NCI-H2029 treated with DMSO at 0.1 percent for 48 hours (cell line): ENCODE results near the gene UGGT1.
"Not testable (repeated sequence)": the region's sequence is repeated elsewhere in the genome, so short reads cannot be mapped to it uniquely, and the experiment has no call there.

Experiments used
- DNase-seq: peaks from one replicate; lab custom pipeline; 2025; lab: John Stamatoyannopoulos, UW

UGGT1 gene

GRCh38 chr2:128174067-128174466 is 83.1 kb downstream of the UGGT1 start:
- not testable (repeated sequence) for DNase-seq

- no peak for DNase-seq
These were observed 86.3 kb downstream of the UGGT1 start for GRCh38 chr2:128177315-128177714.

- no peak for DNase-seq
These were observed 87.2 kb downstream of the UGGT1 start for GRCh38 chr2:128178149-128178649.

GRCh38 chr2:128178650-128179460 is 87.9 kb downstream of the UGGT1 start:
- no peak for DNase-seq

DNA sequence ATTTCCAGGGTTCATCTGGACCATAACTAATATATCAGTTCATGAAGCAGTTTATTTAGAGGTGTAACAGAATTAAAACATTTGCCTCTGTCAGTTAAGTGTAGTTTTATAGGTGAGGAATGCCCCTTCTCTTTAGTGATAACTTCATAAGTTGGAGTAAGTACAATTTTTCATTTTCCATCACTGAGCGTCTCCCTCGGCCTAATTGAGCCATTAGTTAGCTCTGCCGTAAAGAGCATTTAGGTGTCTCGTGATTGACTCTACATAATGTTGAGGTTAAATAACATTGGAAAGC is 88.4 kb downstream of the UGGT1 start:
- no peak for DNase-seq

DNA sequence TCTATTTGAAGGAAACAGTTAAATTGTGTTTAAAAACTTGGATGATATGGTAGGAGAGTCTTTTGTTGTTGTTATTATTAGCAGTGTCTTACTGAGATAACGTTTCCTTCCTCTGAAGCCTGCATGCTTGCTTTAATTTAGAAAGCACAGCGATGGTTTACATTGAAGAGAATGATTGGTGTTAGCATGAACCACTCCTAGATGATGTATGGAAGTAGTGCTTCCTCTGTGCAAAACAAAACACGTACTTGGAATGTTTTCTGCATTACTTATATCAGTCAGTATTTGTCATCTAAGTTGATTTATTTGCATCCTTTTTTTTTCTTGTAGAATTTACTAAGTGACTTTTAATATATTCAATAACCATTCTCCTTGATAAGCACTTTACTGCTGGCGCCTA is 89.0 kb downstream of the UGGT1 start:
- DNase-seq: no peak

GRCh38 chr2:128185576-128185975 is 94.6 kb downstream of the UGGT1 start:
- no peak for DNase-seq

DNA sequence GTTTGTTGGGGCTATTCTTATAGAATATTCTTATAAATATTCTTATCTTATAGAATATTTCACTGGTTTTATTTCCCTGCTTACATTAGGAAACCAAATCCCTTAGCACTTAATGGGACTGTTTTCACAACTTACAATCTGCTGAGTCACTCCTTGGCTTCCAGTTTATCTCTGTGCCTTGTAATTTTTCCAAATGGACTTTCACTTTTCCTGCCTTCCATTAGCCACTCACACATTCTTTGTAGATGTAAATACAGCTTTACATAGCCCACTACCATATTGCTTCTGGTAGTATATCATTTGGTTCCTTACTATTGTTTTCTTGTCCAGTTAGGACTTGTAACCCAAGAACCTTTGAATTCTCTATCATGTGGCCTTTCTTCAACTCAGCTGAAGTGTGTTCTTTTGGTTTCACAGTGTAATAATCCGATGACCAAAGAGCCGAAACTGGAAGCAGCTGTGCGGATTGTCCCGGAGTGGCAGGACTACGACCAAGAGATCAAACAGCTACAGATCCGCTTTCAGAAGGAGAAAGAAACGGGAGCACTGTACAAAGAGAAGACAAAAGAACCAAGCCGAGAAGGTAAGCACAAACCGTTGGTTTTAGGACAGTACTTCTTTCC is 96.1 kb downstream of the UGGT1 start:
- no peak for DNase-seq

DNA sequence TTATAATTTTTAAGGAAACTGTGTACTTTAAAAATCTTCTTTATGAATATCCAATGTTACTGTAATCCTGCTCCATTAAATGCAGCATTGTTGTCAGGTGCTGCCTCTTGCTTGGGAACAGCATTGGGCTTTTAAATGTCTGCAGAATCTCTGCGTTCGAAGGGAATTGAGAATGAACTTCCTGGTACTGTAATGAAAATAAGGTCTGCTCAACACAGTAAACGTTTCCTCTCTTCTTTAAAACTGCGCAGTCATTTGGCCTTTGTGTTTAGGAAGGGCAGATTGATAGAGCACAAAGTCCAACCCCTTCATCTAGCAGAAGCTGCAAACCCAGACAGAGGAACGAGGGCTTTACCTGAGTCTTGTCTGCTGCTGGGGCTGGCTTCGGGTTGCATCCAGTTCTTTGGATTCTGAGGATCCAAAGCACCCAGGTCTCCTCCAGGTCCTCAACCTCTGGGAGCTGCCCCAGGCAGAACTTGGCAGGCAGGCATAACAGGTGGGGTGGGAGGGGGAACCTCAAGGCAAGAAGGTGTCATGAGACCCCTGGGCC is 104.5 kb downstream of the UGGT1 start:
- DNase-seq: no peak

- DNase-seq: no peak
These were observed 105.0 kb downstream of the UGGT1 start for GRCh38 chr2:128196026-128196425.

DNA sequence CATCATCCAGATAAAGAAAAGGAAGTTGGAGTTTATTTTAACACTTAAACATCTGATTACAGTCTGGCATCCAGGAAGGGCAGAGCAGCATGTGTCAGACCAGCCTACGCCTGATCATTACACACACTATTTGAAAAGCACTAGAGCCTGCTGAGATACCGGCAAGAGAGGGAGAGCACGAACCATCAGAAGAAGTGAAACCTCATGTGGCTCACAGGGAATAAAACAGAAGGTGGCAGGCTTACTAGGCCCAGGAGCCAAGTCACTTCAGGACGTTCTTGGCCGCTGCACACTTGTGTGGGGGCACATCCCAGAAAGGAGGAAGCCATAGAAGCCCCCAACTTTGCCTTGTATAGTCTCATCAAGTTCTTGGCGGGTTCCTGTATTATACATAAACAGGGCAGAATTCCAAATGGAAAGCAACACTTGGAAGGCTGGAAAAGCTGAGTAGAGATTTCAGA is 105.5 kb downstream of the UGGT1 start:
- DNase-seq: no peak

DNA sequence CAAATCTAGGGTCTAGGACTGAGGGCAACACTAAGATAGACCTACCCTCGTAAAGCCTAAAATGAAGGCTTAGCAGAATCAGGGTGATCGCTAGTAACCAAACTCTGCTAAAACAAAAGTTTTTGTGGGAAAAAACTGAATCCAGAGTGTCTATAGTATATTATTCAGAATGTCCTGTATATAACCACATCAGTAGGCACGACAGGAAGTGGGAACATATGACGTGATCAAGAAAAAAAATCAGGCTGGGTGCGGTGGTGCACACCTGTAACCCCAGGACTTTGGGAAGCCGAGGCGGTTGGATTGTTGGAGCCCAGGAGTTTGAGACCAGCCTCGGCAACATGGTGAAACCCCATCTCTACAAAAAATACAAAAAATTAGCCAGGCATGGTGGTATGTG is 106.1 kb downstream of the UGGT1 start:
- no peak for DNase-seq

GRCh38 chr2:128198656-128199055 is 107.7 kb downstream of the UGGT1 start:
- DNase-seq: no peak

GRCh38 chr2:128199141-128199540 is 108.1 kb downstream of the UGGT1 start:
- DNase-seq: no peak

DNA sequence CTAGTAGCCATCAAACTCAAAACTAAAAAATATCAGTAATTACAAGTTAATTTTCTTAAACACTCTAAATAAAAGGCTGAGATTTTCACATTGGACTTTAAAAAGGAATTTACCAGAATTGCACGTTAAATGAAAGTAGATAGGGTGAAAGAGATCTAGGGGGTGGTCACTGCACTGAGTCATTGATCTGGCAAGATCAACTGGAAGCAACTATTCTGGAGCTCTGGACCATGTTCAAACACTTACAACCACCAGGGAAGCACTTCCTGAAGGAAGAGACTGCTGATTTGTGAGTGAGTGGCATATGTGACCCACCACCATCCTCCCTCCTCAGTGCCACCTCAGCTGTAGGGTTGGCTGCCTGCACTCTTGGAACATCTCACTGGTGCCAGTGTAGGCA is 111.8 kb downstream of the UGGT1 start:
- DNase-seq: no peak

DNA sequence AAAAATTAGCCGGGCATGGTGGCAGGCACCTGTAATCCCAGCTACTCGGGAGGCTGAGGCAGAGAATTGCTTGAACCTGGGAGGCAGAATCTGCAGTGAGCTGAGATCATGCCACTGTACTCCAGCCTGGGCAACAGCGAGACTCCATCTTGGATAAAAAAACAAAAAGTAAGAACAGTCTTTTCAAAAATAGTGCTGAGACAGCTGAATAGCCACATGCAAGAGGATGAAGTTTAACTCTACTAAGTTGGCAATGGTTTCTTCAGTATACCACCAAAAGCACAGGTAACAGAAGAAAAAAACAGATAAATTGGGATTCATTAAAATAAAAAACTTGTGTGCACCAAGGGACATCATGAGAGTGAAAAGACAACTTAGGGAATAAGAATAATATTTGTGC is 115.2 kb downstream of the UGGT1 start:
- no peak for DNase-seq

DNA sequence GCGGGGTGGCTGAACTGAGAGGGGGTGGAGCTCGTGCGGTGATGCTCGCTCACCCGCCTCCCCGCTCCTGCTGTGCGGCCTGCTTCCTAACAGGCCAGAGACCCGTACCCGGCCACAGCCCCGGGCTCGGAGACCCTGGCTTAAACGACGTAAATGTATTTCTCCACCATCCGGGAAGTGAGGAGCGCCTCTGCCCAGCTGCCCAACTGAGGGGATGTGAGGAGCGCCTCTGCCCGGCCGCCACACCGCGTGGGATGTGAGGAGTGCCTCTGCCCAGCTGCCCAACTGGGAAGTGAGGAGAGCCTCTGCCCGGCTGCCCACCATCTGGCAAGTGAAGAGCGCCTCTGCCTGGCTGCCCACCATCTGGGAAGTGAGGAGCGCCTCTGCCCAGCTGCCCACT is 117.0 kb downstream of the UGGT1 start:
- DNase-seq: no peak

GRCh38 chr2:128208631-128209324 is 117.8 kb downstream of the UGGT1 start:
- DNase-seq: not testable (repeated sequence)

DNA sequence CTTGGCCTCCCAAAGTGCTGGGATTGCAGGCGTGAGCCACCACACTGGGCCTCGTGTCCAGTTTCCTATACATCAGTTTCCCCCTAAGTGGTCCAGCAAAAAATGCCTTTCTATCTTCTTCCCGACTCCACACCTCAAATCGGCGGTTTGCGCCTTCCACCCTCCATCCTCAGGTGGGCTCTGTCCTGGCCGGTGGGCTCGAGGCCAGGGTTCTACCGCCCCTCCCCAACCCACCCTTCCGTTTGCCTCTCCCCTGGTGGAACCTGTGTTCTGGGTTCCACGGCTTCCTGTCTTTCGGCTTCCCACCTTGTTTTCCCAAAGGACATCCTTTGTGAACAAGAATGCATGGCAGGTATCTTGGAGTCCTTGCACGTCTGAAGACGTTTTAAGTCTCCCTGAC is 123.3 kb downstream of the UGGT1 start:
- no peak for DNase-seq

- no peak for DNase-seq
These were observed 124.0 kb downstream of the UGGT1 start for GRCh38 chr2:128214866-128215460.

- no peak for DNase-seq
These were observed 125.1 kb downstream of the UGGT1 start for GRCh38 chr2:128215897-128216642.

- no peak for DNase-seq
These were observed 126.7 kb downstream of the UGGT1 start for GRCh38 chr2:128217671-128218070.
